Prostate gland (tissue), 2 donors: ENCODE measurements around the gene ZC3H10. TPM values are rescaled to one million over a fixed set of nuclear protein-coding genes. Genes with fewer than 3 reads are reported as not detected.

Experiments
- total RNA-seq, 2 donors: library from RNA; depleted of rRNA; stranded (reverse); fragments of >200 nt; gene quantifications; one replicate each; pipeline ENCODE4 v1.1.0, GENCODE V29; 2016

Gene ZC3H10
- total RNA-seq, 2 donors from 2014 or later = 4.6 to 9.1 TPM

Other genes starting within 250 kb of the ZC3H10 start
- gene PYM1, start 190.4 kb upstream of the ZC3H10 start, total RNA-seq = 10 to 100 TPM; 89.0 to 94.5 TPM
- gene DGKA, start 187.1 kb upstream of the ZC3H10 start, total RNA-seq = 100 to 1,000 TPM in 1 of 2 donors, 10 to 100 TPM in 1; 74.9 to 161 TPM
- gene PMEL, start 152.2 kb upstream of the ZC3H10 start, total RNA-seq = 1 to 10 TPM in 1 of 2 donors, under 1 TPM in 1; 0.18 to 8.6 TPM
- gene CDK2, start 151.4 kb upstream of the ZC3H10 start, total RNA-seq = 10 to 100 TPM; 24.3 to 28.2 TPM
- gene RAB5B, start 144.2 kb upstream of the ZC3H10 start, total RNA-seq = 100 to 1,000 TPM in 1 of 2 donors, 10 to 100 TPM in 1; 82.5 to 191 TPM
- 10 to 100 TPM; 23.6 to 49.6 TPM for gene SUOX, start 121.0 kb upstream of the ZC3H10 start, total RNA-seq
- gene IKZF4, start 97.2 kb upstream of the ZC3H10 start, total RNA-seq = 1 to 10 TPM; 2.2 to 6.2 TPM
- 1,000 to 10,000 TPM in 1 of 2 donors, 100 to 1,000 TPM in 1; 284 to 1,659 TPM for gene RPS26, start 76.3 kb upstream of the ZC3H10 start, total RNA-seq
- gene ERBB3, start 38.1 kb upstream of the ZC3H10 start, total RNA-seq = 100 to 1,000 TPM in 1 of 2 donors, 10 to 100 TPM in 1; 77.3 to 117 TPM
- 10 to 100 TPM; 75.0 to 93.3 TPM for gene PA2G4, start 13.7 kb upstream of the ZC3H10 start, total RNA-seq
- 1,000 to 10,000 TPM; 2,549 to 4,385 TPM for gene RPL41, start 1.6 kb upstream of the ZC3H10 start, total RNA-seq
- 100 to 1,000 TPM in 1 of 2 donors, 10 to 100 TPM in 1; 66.8 to 167 TPM for gene ESYT1, start 10.0 kb downstream of the ZC3H10 start, total RNA-seq
- gene MYL6B, start 34.3 kb downstream of the ZC3H10 start, total RNA-seq = 100 to 1,000 TPM in 1 of 2 donors, 10 to 100 TPM in 1; 66.4 to 203 TPM
- gene MYL6, start 40.1 kb downstream of the ZC3H10 start, total RNA-seq = 1,000 to 10,000 TPM; 1,587 to 1,792 TPM
- gene SMARCC2, start 71.2 kb downstream of the ZC3H10 start, total RNA-seq = 100 to 1,000 TPM in 1 of 2 donors, 10 to 100 TPM in 1; 60.4 to 101 TPM
- gene RNF41, start 103.7 kb downstream of the ZC3H10 start, total RNA-seq = 10 to 100 TPM; 74.4 to 90.4 TPM
- gene NABP2, start 106.1 kb downstream of the ZC3H10 start, total RNA-seq = 10 to 100 TPM; 21.4 to 33.2 TPM
- gene SLC39A5, start 111.8 kb downstream of the ZC3H10 start, total RNA-seq = not detected
- gene ANKRD52, start 140.1 kb downstream of the ZC3H10 start, total RNA-seq = 10 to 100 TPM; 18.5 to 29.0 TPM
- gene COQ10A, start 148.7 kb downstream of the ZC3H10 start, total RNA-seq = 10 to 100 TPM; 15.9 to 17.6 TPM
- gene CS, start 182.1 kb downstream of the ZC3H10 start, total RNA-seq = 100 to 1,000 TPM; 106 to 110 TPM
- gene CNPY2, start 197.7 kb downstream of the ZC3H10 start, total RNA-seq = 100 to 1,000 TPM in 1 of 2 donors, 10 to 100 TPM in 1; 97.7 to 101 TPM
- gene PAN2, start 215.7 kb downstream of the ZC3H10 start, total RNA-seq = 10 to 100 TPM; 31.8 to 60.8 TPM
- not detected for gene IL23A, start 220.6 kb downstream of the ZC3H10 start, total RNA-seq
- 100 to 1,000 TPM in 1 of 2 donors, 10 to 100 TPM in 1; 99.8 to 128 TPM for gene STAT2, start 241.8 kb downstream of the ZC3H10 start, total RNA-seq
- 1 to 10 TPM in 1 of 2 donors, under 1 TPM in 1; 0.62 to 1.1 TPM for gene APOF, start 244.6 kb downstream of the ZC3H10 start, total RNA-seq